Endodermal cell (in vitro differentiated cells): ENCODE data around the gene AP1S1. TPM values are rescaled to one million over a fixed set of nuclear protein-coding genes. Genes with fewer than 3 reads are reported as not detected.

Source experiments
- DNase-seq: peaks from one replicate; pipeline ENCODE4 v3.0.0-alpha.2; 2017
- H3K27ac ChIP-seq: 2 replicates; pipeline ENCODE4 v1.5.1; 2013; ENCODE audit warnings: mild to moderate bottlenecking, low read depth, low read length, moderate library complexity
- H3K27me3 ChIP-seq: 2 replicates; pipeline ENCODE4 v1.6.1; 2013; ENCODE audit warnings: mild to moderate bottlenecking, low read length, moderate library complexity; ENCODE audit not compliant: insufficient read depth, control insufficient read depth, poor library complexity, severe bottlenecking
- H3K36me3 ChIP-seq: 2 replicates; pipeline ENCODE4 v1.7.0; 2013; ENCODE audit warnings: mild to moderate bottlenecking, low read length, moderate library complexity; ENCODE audit not compliant: control insufficient read depth, insufficient read depth
- H3K4me1 ChIP-seq: one replicate; pipeline ENCODE4 v1.7.0; 2013; ENCODE audit warnings: low read length; ENCODE audit not compliant: control insufficient read depth, insufficient read depth
- H3K4me3 ChIP-seq: 2 replicates; pipeline ENCODE4 v1.5.1; 2013; ENCODE audit warnings: mild to moderate bottlenecking, low read length, moderate library complexity
- H3K9ac ChIP-seq: 2 replicates; pipeline ENCODE4 v1.6.1; 2013; ENCODE audit warnings: mild to moderate bottlenecking, low read length, moderate library complexity; ENCODE audit not compliant: poor library complexity, severe bottlenecking; ENCODE audit errors: extremely low read depth
- H3K9me3 ChIP-seq: 2 replicates; pipeline ENCODE4 v1.6.1; 2013; ENCODE audit warnings: mild to moderate bottlenecking, low read length, moderate library complexity; ENCODE audit not compliant: control insufficient read depth
- H3K27ac Mint-ChIP-seq: 2 replicates; pipeline ENCODE4 v1.8.0; 2020; ENCODE audit warnings: mixed read lengths
- H3K27me3 Mint-ChIP-seq: 2 replicates; pipeline ENCODE4 v1.8.0; 2021; ENCODE audit warnings: mild to moderate bottlenecking, mixed read lengths; ENCODE audit not compliant: insufficient read depth
- H3K36me3 Mint-ChIP-seq: 2 replicates; pipeline ENCODE4 v1.8.0; 2020; ENCODE audit warnings: low read depth, mixed read lengths
- H3K4me1 Mint-ChIP-seq: 2 replicates; pipeline ENCODE4 v1.8.0; 2020; ENCODE audit warnings: mixed read lengths
- H3K4me3 Mint-ChIP-seq: 2 replicates; pipeline ENCODE4 v1.8.0; 2020; ENCODE audit warnings: mild to moderate bottlenecking, moderate library complexity, mixed read lengths
- H3K9me3 Mint-ChIP-seq: 2 replicates; pipeline ENCODE4 v1.8.0; 2020; ENCODE audit warnings: mild to moderate bottlenecking, mixed read lengths
- WGBS, 2 experiments: methylation state at CpG; one replicate each; pipeline versions ENCODE4 v1.1.5 to v1.1.7; 2013; ENCODE audit warnings: missing lambda C conversion rate in 2 of 2, mixed read lengths in 1 of 2; ENCODE audit not compliant: insufficient coverage in 1 of 2, insufficient read length in 1 of 2; 5-methylcytosine and 5-hydroxymethylcytosine counted together
- total RNA-seq, 2 donors: library from RNA; stranded (reverse); fragmentation: NEBNext Ultra II Directional in 1 of 2; extraction: Animal tissue kit (Norgen Biotek cat#: 25700) in 1 of 2; gene quantifications; 2 replicates in 1 of 2; 3 replicates in 1 of 2; pipeline ENCODE4 v1.2.1, GENCODE V29; 2021
- TF ChIP-seq, protein P1 (sequence below): fragments of 200-600 bp; sonication (generic); conservative IDR thresholded peaks from 2 replicates; pipeline ENCODE4 v1.5.0; 2021; ENCODE audit warnings: antibody characterized with exemption, mild to moderate bottlenecking

Gene AP1S1
- total RNA-seq, 2 donors from 2014 or later, result 43.8 to 50.2 TPM

DNA sequence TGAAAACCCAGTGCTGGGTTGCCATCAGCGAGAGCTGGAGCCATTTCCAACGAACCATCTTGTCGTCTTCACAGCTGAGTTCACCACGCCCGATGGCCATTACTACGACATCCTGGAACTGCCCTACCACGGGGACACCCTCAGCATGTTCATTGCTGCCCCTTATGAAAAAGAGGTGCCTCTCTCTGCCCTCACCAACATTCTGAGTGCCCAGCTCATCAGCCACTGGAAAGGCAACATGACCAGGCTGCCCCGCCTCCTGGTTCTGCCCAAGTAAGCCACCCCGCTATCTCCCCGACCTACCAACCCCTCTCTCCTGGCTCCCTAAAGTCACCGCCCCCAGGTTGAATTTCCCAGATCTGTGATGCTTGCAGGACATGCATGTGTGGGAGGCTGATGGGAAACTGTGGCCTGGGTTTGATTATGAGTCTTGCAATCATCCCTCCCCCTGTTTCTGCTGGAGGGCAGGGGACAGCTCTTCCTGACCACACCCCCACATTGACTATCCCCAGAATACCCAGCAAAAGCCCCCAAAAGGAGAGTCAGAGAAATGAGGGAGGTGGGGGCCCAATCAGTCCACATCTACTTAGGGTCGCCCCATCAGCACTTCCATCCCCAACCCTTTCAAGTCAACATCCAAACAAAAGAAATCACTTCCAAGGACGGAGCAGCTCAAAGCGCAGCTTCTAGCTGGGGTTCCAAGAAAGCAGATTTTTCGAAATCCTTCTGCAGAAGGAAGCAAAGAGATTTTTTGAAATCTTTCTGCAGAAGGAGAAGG lies 20.5 kb upstream of the AP1S1 start:
- H3K9me3 Mint-ChIP-seq, result no peaks in the 10 kb centered on the region
- no peaks in the 10 kb centered on the region for H3K36me3 Mint-ChIP-seq
- TF ChIP-seq, protein P1, sequence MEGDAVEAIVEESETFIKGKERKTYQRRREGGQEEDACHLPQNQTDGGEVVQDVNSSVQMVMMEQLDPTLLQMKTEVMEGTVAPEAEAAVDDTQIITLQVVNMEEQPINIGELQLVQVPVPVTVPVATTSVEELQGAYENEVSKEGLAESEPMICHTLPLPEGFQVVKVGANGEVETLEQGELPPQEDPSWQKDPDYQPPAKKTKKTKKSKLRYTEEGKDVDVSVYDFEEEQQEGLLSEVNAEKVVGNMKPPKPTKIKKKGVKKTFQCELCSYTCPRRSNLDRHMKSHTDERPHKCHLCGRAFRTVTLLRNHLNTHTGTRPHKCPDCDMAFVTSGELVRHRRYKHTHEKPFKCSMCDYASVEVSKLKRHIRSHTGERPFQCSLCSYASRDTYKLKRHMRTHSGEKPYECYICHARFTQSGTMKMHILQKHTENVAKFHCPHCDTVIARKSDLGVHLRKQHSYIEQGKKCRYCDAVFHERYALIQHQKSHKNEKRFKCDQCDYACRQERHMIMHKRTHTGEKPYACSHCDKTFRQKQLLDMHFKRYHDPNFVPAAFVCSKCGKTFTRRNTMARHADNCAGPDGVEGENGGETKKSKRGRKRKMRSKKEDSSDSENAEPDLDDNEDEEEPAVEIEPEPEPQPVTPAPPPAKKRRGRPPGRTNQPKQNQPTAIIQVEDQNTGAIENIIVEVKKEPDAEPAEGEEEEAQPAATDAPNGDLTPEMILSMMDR, result no peak
- H3K27me3 Mint-ChIP-seq, result peaks cover 14% of the 10 kb centered on the region
- H3K27ac Mint-ChIP-seq, result no peak overlapping the region
- Histone ChIP-seq H3K27me3 (peaks cover 8% of the 10 kb centered on the region), H3K27ac (no peak overlapping the region), H3K4me3 (no peak overlapping the region), H3K9me3 (no peaks in the 10 kb centered on the region), H3K36me3 (no peaks in the 10 kb centered on the region), H3K9ac (no peak overlapping the region), H3K4me1 (no peaks in the 10 kb centered on the region)
- no peak for DNase-seq
- peaks cover 13% of the 10 kb centered on the region for H3K4me1 Mint-ChIP-seq
- H3K4me3 Mint-ChIP-seq, result no peak overlapping the region
- WGBS, 2 experiments, result 85 to 86% methylated on average over 11 to 15 of the region's 15 CpGs

DNA sequence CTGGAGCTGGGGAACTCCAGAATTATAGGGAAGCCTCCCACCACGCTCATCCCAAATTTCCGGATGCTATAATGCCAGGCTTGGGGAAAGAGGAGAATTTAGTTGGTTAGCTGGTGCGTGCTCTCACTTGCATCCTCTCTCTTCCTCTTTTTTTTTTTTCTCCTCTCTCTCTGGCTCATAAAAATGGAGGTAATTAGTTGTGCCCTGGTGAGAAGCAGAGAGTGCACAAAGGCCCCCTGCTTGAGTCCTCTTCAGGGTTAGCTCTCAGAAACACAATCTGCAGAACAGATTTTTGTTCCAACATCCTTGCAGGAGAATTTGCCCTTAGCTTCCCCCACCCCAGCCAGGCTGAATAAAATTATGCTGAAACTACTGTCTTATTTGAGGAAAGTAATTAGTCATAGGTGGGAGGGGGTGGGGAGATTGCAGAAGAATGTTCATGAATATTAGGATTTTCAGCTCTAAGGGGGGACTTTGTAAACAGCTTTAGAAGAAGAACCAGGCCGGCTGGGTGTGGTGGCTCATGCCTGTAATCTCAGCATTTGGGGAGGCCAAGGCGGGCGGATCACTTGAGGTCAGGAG lies 19.8 kb upstream of the AP1S1 start:
- peak overlapping the region; percentile 53 for H3K27ac Mint-ChIP-seq
- H3K9me3 Mint-ChIP-seq, result no peaks in the 10 kb centered on the region
- H3K4me3 ChIP-seq, result no peak overlapping the region
- H3K4me3 Mint-ChIP-seq, result no peak overlapping the region
- H3K36me3 ChIP-seq, result no peaks in the 10 kb centered on the region
- no peaks in the 10 kb centered on the region for H3K4me1 ChIP-seq
- H3K4me1 Mint-ChIP-seq, result peaks cover 13% of the 10 kb centered on the region
- H3K27me3 Mint-ChIP-seq, result peaks cover 14% of the 10 kb centered on the region
- WGBS, 2 experiments, result 69 to 91% methylated on average over 2 to 6 of the region's 6 CpGs
- TF ChIP-seq, protein P1, result no peak
- no peak overlapping the region for H3K9ac ChIP-seq
- peaks cover 8% of the 10 kb centered on the region for H3K27me3 ChIP-seq
- H3K27ac ChIP-seq, result no peak overlapping the region
- H3K36me3 Mint-ChIP-seq, result no peaks in the 10 kb centered on the region
- no peak for DNase-seq
- no peaks in the 10 kb centered on the region for H3K9me3 ChIP-seq

DNA sequence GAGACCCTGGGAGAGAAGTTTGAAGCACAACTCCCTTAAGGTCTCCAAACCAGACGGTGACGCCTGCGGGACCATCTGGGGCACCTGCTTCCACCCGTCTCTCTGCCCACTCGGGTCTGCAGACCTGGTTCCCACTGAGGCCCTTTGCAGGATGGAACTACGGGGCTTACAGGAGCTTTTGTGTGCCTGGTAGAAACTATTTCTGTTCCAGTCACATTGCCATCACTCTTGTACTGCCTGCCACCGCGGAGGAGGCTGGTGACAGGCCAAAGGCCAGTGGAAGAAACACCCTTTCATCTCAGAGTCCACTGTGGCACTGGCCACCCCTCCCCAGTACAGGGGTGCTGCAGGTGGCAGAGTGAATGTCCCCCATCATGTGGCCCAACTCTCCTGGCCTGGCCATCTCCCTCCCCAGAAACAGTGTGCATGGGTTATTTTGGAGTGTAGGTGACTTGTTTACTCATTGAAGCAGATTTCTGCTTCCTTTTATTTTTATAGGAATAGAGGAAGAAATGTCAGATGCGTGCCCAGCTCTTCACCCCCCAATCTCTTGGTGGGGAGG lies 16.5 kb upstream of the AP1S1 start:
- Mint-ChIP-seq H3K4me1 (peaks cover 15% of the 10 kb centered on the region), H3K36me3 (no peaks in the 10 kb centered on the region), H3K9me3 (no peaks in the 10 kb centered on the region), H3K27ac (peak overlapping the region; percentile 93), H3K4me3 (no peak overlapping the region), H3K27me3 (peaks cover 11% of the 10 kb centered on the region)
- TF ChIP-seq, protein P1, result no peak
- DNase-seq, result no peak
- no peaks in the 10 kb centered on the region for H3K4me1 ChIP-seq
- no peaks in the 10 kb centered on the region for H3K36me3 ChIP-seq
- no peak overlapping the region for H3K9ac ChIP-seq
- H3K27ac ChIP-seq, result no peak overlapping the region
- no peak overlapping the region for H3K4me3 ChIP-seq
- no peaks in the 10 kb centered on the region for H3K9me3 ChIP-seq
- peaks cover 8% of the 10 kb centered on the region for H3K27me3 ChIP-seq
- 86 to 87% methylated on average over 5 to 9 of the region's 9 CpGs for WGBS, 2 experiments
